Activated CD8-positive, alpha-beta memory T cell treated with anti-CD3 and anti-CD28 coated beads for 36 hours (primary cell): ENCODE measurements around the gene ATP5F1C. TPM values are rescaled to one million over a fixed set of nuclear protein-coding genes. Genes with fewer than 3 reads are reported as not detected.
"Not testable (repeated sequence)": the region's sequence is repeated elsewhere in the genome, so short reads cannot be mapped to it uniquely, and the experiment has no call there.

Experiments
- CTCF ChIA-PET: fragments of 350-600 bp; sonication (Branson Sonifier 250); formaldehyde crosslinking; loops from one replicate; lab custom pipeline; 2021; ENCODE audit warnings: antibody characterized with exemption; lab: Charles Lee
- POLR2A ChIA-PET: fragments of 350-600 bp; sonication (Branson Sonifier 250); formaldehyde crosslinking; loops from one replicate; lab custom pipeline; 2021; ENCODE audit warnings: antibody characterized with exemption; lab: Charles Lee
- total RNA-seq, 2 experiments: library from RNA; stranded (reverse); gene quantifications; one replicate each; pipeline ENCODE4 v1.2.3, GENCODE V29; 2021

Gene ATP5F1C
- 100 to 1,000 TPM; 293 to 296 TPM for total RNA-seq

- POLR2A ChIA-PET = interaction anchor here (2.8 kb wide), 1 partner anchor 29 kb away, joined by 23 read pairs; the partner anchor contains the start of gene TAF3
- CTCF ChIA-PET = no interaction called here
Measured at GRCh38 chr10:7787857-7788638, at the start of gene ATP5F1C, which contains the start of gene KIN. Gene ATP5F1C (plus strand): TSS chr10:7788177. CDS start chr10:7788208, 31 bp downstream. Gene KIN (minus strand): TSS chr10:7787993. CDS start chr10:7787933, 60 bp downstream.

- POLR2A ChIA-PET = no interaction called here
- CTCF ChIA-PET = no interaction called here
Measured at GRCh38 chr10:7738536-7739407, 49.2 kb upstream of the ATP5F1C start.

DNA sequence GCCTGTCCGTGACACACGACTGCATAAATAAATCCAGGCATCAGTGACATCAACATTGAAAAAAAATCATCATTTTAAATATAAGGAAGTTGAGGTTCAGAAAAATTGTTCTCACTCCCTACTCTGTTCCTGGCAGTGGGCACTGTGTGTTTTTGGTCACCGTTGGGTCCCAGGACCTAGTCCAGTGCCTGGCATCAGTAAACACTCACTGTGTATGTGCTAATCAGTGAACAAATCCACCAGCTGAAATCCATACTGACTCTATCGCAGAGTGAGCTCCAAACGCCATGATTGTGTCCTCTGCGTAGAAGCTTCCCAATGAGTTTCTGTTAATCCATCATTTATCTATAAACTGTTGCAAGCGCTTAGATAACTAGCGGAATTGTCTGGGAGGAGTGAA, 43.7 kb upstream of the ATP5F1C start:
- CTCF ChIA-PET = no interaction called here
- POLR2A ChIA-PET = no interaction called here

DNA sequence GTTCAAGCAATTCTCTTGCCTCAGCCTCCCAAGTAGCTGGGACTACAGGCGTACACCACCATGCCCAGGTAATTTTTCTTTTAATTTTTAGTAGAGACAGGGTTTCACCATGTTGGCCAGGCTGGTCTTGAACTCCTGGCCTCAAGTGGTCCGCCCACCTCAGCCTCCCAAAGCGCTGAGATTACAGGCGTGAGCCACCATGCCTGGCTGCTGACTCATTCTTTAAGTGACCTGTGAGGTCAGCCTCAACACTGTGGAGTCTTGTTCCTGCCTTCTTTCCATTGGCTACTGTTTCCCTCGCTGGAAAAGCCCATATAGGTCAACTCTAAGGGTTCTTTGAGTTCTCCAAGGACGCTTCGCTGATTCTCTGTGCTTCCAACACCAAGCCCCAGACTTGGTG, 39.3 kb upstream of the ATP5F1C start:
- CTCF ChIA-PET, POLR2A ChIA-PET: not testable (repeated sequence)

DNA sequence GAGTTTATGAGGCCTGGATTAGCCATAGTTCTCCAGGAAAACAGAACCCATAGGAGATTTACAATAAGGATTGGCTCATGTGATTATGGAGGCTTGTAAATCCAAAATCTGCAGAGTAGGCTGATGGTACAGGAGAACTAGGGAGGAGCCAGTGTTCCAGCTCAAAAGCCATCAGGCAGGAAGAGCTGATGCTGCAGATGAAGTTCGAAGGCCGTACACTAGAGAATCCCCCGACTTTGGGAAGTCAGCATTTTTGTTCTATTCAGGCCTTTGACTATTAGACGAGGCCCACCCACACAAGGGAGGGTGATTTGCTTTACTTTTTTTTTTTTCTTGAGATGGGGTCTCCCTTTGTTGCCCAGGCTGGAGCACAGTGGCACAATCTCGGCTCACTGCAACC, 37.8 kb upstream of the ATP5F1C start:
- ChIA-PET CTCF (no interaction called here), POLR2A (no interaction called here)

DNA sequence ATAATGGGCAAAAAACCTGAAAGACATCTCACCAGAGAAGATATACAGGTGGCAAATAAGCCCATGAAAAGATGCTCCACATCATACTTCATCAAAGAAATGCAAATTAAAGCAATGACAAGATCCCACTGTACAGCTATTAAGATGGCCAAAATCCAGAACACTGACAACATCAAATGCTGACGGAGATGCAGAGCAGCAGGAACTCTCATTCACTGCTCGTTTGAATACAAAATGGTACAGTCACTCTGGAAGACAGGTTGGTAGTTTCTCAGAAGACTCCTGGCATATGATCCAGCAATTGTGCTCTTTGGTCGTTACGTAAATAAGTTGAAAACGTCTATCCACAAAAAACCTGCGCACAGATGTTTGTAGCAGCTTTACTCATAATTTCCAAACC, 35.7 kb upstream of the ATP5F1C start:
- ChIA-PET POLR2A (no interaction called here), CTCF (no interaction called here)

DNA sequence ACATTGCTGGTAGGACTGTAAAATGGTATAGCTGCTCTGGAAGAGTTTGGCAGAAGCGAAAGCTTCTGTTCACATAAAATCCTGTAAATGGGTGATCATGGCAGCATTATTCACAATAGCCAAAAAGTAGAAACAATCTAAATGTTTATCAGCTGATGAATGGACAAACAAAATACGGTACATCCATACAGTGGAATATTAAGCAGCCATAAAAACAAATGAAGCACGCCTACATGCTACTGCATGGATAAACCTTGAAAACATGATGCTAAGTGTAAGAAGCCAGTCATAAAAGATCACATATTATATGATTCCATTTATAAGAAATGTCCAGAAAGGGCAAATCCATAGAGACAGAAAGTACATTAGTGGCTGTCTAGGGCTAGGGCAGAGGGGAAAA, 32.9 kb upstream of the ATP5F1C start:
- CTCF ChIA-PET = no interaction called here

GRCh38 chr10:7756360-7756992, 31.5 kb upstream of the ATP5F1C start:
- POLR2A ChIA-PET = no interaction called here
- CTCF ChIA-PET = no interaction called here

More for the DNA sequence above, 32.9 kb upstream of the ATP5F1C start:
- POLR2A ChIA-PET = no interaction called here

- POLR2A ChIA-PET = no interaction called here
- CTCF ChIA-PET = no interaction called here
Measured at GRCh38 chr10:7763929-7764328, 24.0 kb upstream of the ATP5F1C start.

DNA sequence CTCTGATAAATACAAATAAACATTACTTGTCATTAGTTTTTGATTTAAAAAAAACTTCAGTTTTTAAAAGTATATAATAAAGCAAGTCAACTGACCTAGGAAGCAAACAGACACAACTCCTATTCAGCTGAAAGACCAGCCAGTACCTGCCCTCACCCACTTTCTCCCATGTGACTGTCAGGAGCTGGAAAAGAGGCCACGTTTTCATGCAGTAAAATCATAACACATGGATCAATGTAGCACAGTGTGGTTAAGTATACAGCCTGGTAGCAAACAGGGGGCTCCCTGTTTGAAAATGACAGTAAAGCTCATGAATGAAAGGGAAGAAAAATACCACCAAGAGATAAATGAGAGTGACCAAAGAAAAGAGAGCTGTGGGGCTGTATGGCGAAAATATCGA, 21.7 kb upstream of the ATP5F1C start:
- POLR2A ChIA-PET = no interaction called here

DNA sequence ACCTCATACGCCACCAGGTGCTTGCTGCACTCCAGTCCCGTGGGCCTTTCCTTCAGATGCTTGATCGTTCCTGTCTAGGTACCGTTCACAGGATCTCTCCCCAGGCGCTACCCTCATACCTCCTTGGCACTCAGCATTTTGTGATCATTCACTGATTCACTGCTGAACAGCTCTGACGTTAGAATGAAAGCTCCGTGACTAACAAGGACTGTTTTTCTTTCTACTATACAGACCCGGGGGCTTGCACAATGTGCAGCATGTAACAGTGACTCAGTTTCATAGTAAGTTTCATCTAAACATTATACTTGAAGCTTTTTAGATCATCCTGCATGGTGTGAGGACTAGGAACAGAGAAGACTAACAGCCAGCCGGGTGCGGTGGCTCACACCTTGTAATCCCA, 20.8 kb upstream of the ATP5F1C start:
- POLR2A ChIA-PET = no interaction called here
- CTCF ChIA-PET = no interaction called here

More for the DNA sequence above, 21.7 kb upstream of the ATP5F1C start:
- CTCF ChIA-PET = no interaction called here

DNA sequence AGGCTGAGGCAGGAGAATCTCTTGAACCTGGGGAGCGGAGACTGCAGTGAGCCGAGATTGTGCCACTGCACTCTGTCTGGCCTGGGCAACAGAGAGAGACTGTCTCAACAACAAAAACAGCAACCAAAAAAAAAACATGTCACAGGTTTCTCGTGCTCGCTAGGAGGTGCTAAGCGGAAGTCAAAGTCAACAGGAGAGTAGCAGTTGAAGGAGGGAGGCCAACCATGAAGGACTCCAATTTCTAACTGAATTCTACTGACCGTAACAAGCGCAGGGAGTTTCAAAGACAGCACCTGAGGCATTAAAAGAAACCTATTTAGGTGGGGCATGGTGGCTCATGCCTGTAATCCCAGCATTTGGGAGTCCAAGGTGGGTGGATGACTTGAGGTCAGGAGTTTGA, 19.6 kb upstream of the ATP5F1C start:
- ChIA-PET POLR2A (no interaction called here), CTCF (interaction anchor here (0.7 kb wide), 1 partner anchor 993 kb away, joined by 4 read pairs; no protein-coding TSS in a partner anchor)

DNA sequence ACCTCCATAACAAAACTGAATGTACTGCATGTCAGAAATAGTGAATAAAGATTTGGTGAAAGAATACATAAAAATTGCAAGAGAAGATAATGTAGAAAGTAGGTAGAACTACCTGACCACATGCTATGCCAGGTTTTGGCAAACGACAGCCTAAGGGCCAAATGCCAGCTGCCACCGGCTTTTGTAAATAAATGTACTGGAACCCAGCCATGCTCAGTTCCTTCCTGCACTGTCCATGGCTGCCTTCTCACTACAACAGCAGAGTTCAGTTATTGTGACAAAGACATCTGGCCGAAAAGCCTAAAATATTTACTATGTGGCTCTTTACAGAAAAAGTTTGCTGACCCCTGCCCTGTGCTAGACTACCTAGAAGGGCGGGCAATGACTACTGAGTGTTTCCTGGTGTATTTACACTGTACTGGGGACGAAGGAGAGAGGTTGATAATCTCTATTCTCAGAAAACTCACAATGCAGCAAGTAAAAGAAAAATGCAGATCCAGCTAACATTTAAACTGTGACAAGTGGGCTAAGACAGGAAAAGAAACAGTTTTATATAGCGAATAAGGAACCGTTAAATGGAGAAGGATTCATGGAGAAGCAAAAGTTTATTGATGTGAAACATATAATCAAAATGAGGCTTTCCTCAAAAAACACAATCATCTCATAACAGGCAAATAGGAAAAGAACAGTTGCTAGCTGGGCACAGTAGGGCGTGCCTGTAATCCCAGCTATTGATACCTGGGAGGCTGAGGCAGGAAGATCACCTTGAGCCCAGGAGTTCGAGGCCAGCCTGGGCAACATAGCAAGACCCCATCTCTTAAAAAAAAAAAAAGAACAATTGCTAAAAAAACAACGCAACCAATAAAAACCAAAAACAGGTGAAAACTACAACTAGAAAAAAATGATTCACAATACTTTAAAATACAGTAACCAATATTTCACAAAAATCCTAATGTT, 13.9 kb upstream of the ATP5F1C start:
- CTCF ChIA-PET = no interaction called here
- POLR2A ChIA-PET = interaction anchor here (0.7 kb wide), 1 partner anchor 935 kb away, joined by 6 read pairs; no protein-coding TSS in a partner anchor

GRCh38 chr10:7776777-7777176, 11.2 kb upstream of the ATP5F1C start:
- ChIA-PET POLR2A (interaction anchor here (0.7 kb wide), 1 partner anchor 247 kb away, joined by 3 read pairs; no protein-coding TSS in a partner anchor), CTCF (interaction anchor here (0.6 kb wide), 1 partner anchor 254 kb away, joined by 5 read pairs; no protein-coding TSS in a partner anchor)

GRCh38 chr10:7782194-7782593, 5.8 kb upstream of the ATP5F1C start:
- POLR2A ChIA-PET, CTCF ChIA-PET: not testable (repeated sequence)

- POLR2A ChIA-PET = no interaction called here
- CTCF ChIA-PET = no interaction called here
Measured at GRCh38 chr10:7786430-7786829, 1.5 kb upstream of the ATP5F1C start.

DNA sequence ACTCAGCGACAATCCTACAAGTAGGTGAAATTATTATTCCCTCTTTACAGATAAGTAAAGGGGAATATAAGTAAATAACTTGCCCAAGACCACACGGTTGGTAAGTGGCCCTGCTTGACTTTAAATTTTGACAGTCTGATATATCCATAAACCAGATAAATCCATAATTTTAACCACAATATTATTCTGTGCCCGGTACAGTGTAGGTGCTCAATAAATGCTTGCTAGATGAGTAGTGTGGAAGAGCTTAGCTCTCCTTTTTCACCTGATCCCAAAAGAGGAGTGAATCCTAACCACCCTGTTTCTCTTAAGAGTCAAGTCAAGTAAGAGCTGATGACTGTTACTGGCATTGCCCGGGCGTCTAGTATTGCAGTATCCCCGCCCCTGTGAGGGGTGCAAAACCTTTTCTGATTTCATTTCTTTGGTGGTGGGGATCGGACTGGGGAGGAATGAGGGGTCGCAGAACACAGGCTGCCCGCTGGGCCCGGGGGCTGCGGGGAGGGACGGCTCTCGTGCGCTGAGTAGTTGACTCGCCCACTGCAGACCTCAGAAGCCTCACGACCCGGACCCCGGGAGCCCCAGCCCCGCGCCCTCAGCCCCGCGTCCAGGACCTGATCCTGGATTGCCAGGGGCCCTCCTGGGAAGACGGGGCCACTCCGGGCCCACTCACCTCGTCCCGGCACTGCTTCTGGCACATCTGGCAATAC, 674 bp upstream of the ATP5F1C start:
- POLR2A ChIA-PET = interaction anchor here (2.8 kb wide), 1 partner anchor 30 kb away, joined by 23 read pairs; the partner anchor contains the start of gene TAF3
- CTCF ChIA-PET = no interaction called here
